CD4-positive, alpha-beta T cell (primary cell): ENCODE data around the gene INPP5F. TPM values are rescaled to one million over a fixed set of nuclear protein-coding genes. Genes with fewer than 3 reads are reported as not detected.

ENCODE experiments used
- ATAC-seq: fragments of 200-7000 bp; cut with Tn5 transposase; one replicate; pipeline ENCODE4 v1.10.0; 2022; ENCODE audit warnings: mild to moderate bottlenecking; ENCODE audit not compliant: poor library complexity
- CTCF ChIA-PET: fragments of 350-600 bp; sonication (Branson Sonifier 250); formaldehyde crosslinking; loops from one replicate; lab custom pipeline; 2021; ENCODE audit warnings: antibody characterized with exemption, inconsistent platforms; lab: Charles Lee
- POLR2A ChIA-PET: fragments of 350-600 bp; sonication (Branson Sonifier 250); formaldehyde crosslinking; loops from one replicate; lab custom pipeline; 2021; ENCODE audit warnings: antibody characterized with exemption, inconsistent platforms; lab: Charles Lee
- DNase-seq, 14 experiments: peaks; one replicate each; pipeline ENCODE4 v3.0.0-alpha.2; 2013 to 2020; ENCODE audit warnings: mixed read lengths in 2 of 14
- H3K27ac ChIP-seq, 2 donors: one replicate each; pipeline versions ENCODE4 v1.5.1 to v1.7.0; 2013; ENCODE audit warnings: low read length in 2 of 2, low read depth in 1 of 2, mild to moderate bottlenecking in 1 of 2
- H3K27me3 ChIP-seq, 2 experiments: 1 replicate in 1 of 2; 2 replicates in 1 of 2; pipeline versions ENCODE4 v1.6.1 to v1.7.0; 2013; ENCODE audit warnings: low read length in 2 of 2, control low read depth in 1 of 2, mild to moderate bottlenecking in 1 of 2, moderate library complexity in 1 of 2; ENCODE audit not compliant: insufficient read depth in 2 of 2, control insufficient read depth in 1 of 2
- H3K36me3 ChIP-seq: one replicate; pipeline ENCODE4 v1.6.1; 2013; ENCODE audit warnings: low read length, control low read depth; ENCODE audit not compliant: insufficient read depth
- H3K4me1 ChIP-seq: one replicate; pipeline ENCODE4 v1.6.1; 2013; ENCODE audit warnings: low read length, control low read depth; ENCODE audit not compliant: insufficient read depth
- H3K4me3 ChIP-seq: one replicate; pipeline ENCODE4 v1.5.1; 2013; ENCODE audit warnings: mild to moderate bottlenecking, low read length, moderate library complexity
- H3K9me3 ChIP-seq, 2 experiments: 1 replicate in 1 of 2; 2 replicates in 1 of 2; pipeline versions ENCODE4 v1.6.1 to v1.7.0; 2013; ENCODE audit warnings: low read length in 2 of 2, mild to moderate bottlenecking in 2 of 2, control low read depth in 1 of 2, moderate library complexity in 1 of 2; ENCODE audit not compliant: control insufficient read depth in 1 of 2, insufficient read depth in 1 of 2
- H3K27ac Mint-ChIP-seq: one replicate; pipeline ENCODE4 v1.8.0; 2020; ENCODE audit warnings: mixed read lengths
- H3K27me3 Mint-ChIP-seq: one replicate; pipeline ENCODE4 v1.8.0; 2021; ENCODE audit warnings: mixed read lengths
- H3K36me3 Mint-ChIP-seq: one replicate; pipeline ENCODE4 v1.8.0; 2021; ENCODE audit warnings: low read depth, mixed read lengths
- H3K4me1 Mint-ChIP-seq: one replicate; pipeline ENCODE4 v1.8.0; 2021; ENCODE audit warnings: low read depth, mixed read lengths
- H3K4me3 Mint-ChIP-seq: one replicate; pipeline ENCODE4 v1.8.0; 2020; ENCODE audit warnings: mild to moderate bottlenecking, mixed read lengths
- H3K9me3 Mint-ChIP-seq: one replicate; pipeline ENCODE4 v1.8.0; 2020; ENCODE audit warnings: mixed read lengths
- intact Hi-C, 2 experiments: fragments of 100-400 bp; cut with DNase I in 1 of 2; cut with micrococcal nuclease in 1 of 2; formaldehyde crosslinking; loops; one replicate each; pipeline versions ENCODE4 v1.15.1 to v1.9.0; 2023 to 2025; cut with DNase I, micrococcal nuclease
- total RNA-seq, 174 experiments: library from RNA in 2 of 174; stranded (reverse) in 2 of 174; gene quantifications; one replicate each; pipeline ENCODE4 v1.2.3 and lab custom pipeline; 2021 to 2026
- TF ChIP-seq, protein P1 (sequence below): fragments of 200-600 bp; IDR thresholded peaks from one replicate; pipeline ENCODE4 v1.8.0; 2022; ENCODE audit warnings: antibody characterized with exemption, mild to moderate bottlenecking

INPP5F gene
- total RNA-seq, 2 experiments from 2014 or later = 6.2 to 6.4 TPM

DNA sequence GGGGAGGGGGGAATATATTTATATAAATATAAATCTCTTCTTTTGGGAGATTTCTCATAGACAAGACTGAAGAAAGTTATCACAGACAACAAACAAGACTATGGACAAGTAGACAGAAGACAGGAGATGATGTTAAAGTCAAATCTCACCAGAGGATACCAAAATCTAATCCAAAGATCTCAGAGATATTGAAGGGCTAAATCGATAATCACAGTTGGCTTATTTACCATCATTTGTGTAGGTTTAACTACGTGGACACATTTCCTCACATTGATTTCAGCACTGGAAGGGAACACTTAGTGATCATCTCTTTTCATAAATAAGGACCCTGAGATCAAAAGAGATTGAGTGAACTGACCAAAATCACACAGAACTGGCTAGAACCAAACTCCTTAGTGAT is 2.7 kb upstream of the INPP5F start:
- DNase-seq (no peak), ATAC-seq (no peak)
- Mint-ChIP-seq H3K27me3 (no peaks in the 10 kb centered on the region), H3K4me3 (peak overlapping the region; percentile 43), H3K36me3 (no peaks in the 10 kb centered on the region), H3K27ac (no peak overlapping the region), H3K4me1 (peaks cover 21% of the 10 kb centered on the region), H3K9me3 (no peaks in the 10 kb centered on the region)
- POLR2A ChIA-PET = no interaction called here
- H3K27ac ChIP-seq = no peak overlapping the region
- H3K36me3 ChIP-seq = no peaks in the 10 kb centered on the region
- TF ChIP-seq, protein P1, sequence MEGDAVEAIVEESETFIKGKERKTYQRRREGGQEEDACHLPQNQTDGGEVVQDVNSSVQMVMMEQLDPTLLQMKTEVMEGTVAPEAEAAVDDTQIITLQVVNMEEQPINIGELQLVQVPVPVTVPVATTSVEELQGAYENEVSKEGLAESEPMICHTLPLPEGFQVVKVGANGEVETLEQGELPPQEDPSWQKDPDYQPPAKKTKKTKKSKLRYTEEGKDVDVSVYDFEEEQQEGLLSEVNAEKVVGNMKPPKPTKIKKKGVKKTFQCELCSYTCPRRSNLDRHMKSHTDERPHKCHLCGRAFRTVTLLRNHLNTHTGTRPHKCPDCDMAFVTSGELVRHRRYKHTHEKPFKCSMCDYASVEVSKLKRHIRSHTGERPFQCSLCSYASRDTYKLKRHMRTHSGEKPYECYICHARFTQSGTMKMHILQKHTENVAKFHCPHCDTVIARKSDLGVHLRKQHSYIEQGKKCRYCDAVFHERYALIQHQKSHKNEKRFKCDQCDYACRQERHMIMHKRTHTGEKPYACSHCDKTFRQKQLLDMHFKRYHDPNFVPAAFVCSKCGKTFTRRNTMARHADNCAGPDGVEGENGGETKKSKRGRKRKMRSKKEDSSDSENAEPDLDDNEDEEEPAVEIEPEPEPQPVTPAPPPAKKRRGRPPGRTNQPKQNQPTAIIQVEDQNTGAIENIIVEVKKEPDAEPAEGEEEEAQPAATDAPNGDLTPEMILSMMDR = no peak
- CTCF ChIA-PET = no interaction called here
- peaks cover 0 to 5% of the 10 kb centered on the region in 2 experiments for H3K9me3 ChIP-seq
- no peaks in the 10 kb centered on the region for H3K27me3 ChIP-seq
- peaks cover 22% of the 10 kb centered on the region for H3K4me1 ChIP-seq
- intact Hi-C loops = loop anchor here (10.0 kb wide), 3 partner anchors 128 to 1678 kb away; partner anchors contain the start of genes DENND10 (in 1 of the 2), RAB11FIP2 (in 1 of the 2) and TIAL1 (in 1 of the 2)
- no peak overlapping the region for H3K4me3 ChIP-seq

DNA sequence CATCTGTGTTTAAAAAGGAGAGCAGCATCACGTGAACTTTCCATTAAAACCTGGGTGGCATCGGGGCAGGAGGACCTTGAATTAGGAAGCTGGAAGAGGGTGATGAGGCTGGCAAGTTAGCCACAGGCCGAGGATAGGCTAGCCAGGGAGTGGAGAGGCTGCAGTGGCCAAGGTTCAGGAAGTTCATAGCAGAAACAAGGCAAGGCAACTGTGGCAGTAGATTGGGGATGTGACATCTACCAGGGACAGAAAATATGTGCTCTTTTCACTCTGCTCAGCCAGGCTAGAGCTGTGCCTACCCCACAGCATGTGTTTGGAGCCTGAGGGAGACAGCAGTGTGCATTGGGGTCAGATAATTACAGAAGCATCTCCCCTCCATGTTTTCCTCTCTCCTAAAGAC is 2.2 kb upstream of the INPP5F start:
- Mint-ChIP-seq H3K27ac (no peak overlapping the region), H3K27me3 (no peaks in the 10 kb centered on the region), H3K9me3 (no peaks in the 10 kb centered on the region)

DNA sequence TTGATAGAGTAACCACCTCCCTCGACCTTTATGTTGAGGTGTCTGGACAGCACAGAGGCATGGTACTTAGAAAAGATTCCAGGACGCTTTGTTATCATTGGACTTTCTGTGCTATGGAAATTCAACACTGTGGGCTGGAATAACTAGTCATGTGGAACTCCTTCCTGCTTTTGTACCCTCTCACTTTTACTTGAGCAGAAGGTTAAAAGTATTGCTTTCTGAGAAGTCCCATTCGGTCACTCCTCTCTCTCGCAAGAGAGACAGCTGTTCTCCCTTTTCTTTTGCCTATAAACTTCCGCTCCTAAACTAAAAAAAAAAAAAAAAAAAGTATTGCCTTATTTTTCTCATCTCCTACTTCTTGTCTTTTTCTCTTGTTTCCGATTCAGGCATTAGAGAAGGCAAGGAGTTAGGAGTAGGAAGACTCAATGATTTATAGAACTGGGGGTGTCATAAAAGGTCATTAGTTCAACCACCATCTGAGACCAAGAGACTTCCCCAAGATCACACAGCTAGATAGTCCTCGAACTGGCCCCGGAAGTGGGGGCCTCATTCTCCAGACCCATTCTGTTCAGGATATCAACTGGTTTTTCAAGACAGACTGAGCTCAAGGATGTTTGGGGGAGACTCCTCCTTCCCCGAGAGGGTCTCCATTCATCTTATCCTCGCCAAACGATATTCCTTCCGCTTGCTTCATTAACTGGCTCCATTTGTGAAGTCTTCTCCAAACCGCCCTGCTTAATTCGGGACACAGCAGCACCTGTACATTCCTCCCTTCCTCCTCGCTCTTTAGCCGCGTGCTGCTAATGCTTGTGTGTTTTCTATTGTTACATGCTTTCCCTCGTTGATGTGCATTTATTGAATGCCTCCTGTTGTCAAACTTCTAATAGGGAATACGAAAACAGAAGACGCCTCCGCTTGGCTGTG is 995 bp upstream of the INPP5F start:
- peak overlapping the region; percentile 57 for H3K4me3 Mint-ChIP-seq

More for the DNA sequence above, 2.2 kb upstream of the INPP5F start:
- TF ChIP-seq, protein P1 = no peak
- intact Hi-C loops = loop anchor here (2.0 to 10.0 kb wide), 5 partner anchors 35 to 1679 kb away; partner anchors contain the start of genes DENND10 (in 1 of the 2), RAB11FIP2 (in 1 of the 2) and TIAL1 (in 1 of the 2)
- Histone ChIP-seq H3K27me3 (no peaks in the 10 kb centered on the region), H3K4me1 (peaks cover 22% of the 10 kb centered on the region), H3K9me3 (peaks cover 0 to 5% of the 10 kb centered on the region in 2 experiments), H3K27ac (no peak overlapping the region), H3K4me3 (no peak overlapping the region), H3K36me3 (no peaks in the 10 kb centered on the region)
- ATAC-seq = no peak
- Mint-ChIP-seq H3K36me3 (no peaks in the 10 kb centered on the region), H3K4me1 (peaks cover 26% of the 10 kb centered on the region), H3K4me3 (peak overlapping the region; percentile 43)
- no peak for DNase-seq
- CTCF ChIA-PET = interaction anchor here (1.0 to 3.9 kb wide), 3 partner anchors 9 to 37 kb away, joined by 3 to 20 read pairs (median 7); no protein-coding TSS in a partner anchor
- POLR2A ChIA-PET = no interaction called here

More for the DNA sequence above, 995 bp upstream of the INPP5F start:
- ChIA-PET CTCF (interaction anchor here (0.6 to 3.9 kb wide), 10 partner anchors 8 to 515 kb away, joined by 3 to 20 read pairs (median 4); no protein-coding TSS in a partner anchor), POLR2A (interaction anchor here (0.9 to 4.8 kb wide), 19 partner anchors 8 to 970 kb away, joined by 3 to 36 read pairs (median 5); partner anchors contain the start of genes BAG3, CACUL1 and MCMBP)
- Histone ChIP-seq H3K27ac (peak overlapping the region; percentile 53 to 59), H3K4me3 (peak overlapping the region; percentile 67), H3K36me3 (no peaks in the 10 kb centered on the region), H3K9me3 (peaks cover 0 to 5% of the 10 kb centered on the region in 2 experiments), H3K27me3 (no peaks in the 10 kb centered on the region), H3K4me1 (peaks cover 22% of the 10 kb centered on the region)
- no peaks in the 10 kb centered on the region for H3K36me3 Mint-ChIP-seq
- TF ChIP-seq, protein P1 = no peak
- ATAC-seq = no peak
- no peaks in the 10 kb centered on the region for H3K27me3 Mint-ChIP-seq
- H3K4me1 Mint-ChIP-seq = peaks cover 30% of the 10 kb centered on the region
- peak overlapping the region; percentile 13 for H3K27ac Mint-ChIP-seq
- H3K9me3 Mint-ChIP-seq = no peaks in the 10 kb centered on the region
- peak in 2 of 14 experiments; percentile 3 to 18 for DNase-seq
- intact Hi-C loops = loop anchor here (2.0 to 10.0 kb wide), 6 partner anchors 36 to 1680 kb away; partner anchors contain the start of genes DENND10 (in 1 of the 2), FAM204A (in 1 of the 2), RAB11FIP2 (in 1 of the 2) and TIAL1 (in 1 of the 2)
